GM19035 (cell line): Measurements from ENCODE around the gene TAF11L11.
"Not testable (repeated sequence)": the region's sequence is repeated elsewhere in the genome, so short reads cannot be mapped to it uniquely, and the experiment has no call there.

ENCODE experiments used
- ATAC-seq: cut with Tn5 transposase; IDR thresholded peaks from one replicate; pipeline ENCODE4 v1.9.1; 2021; ENCODE audit not compliant: unreplicated experiment

The TAF11L11 gene

DNA sequence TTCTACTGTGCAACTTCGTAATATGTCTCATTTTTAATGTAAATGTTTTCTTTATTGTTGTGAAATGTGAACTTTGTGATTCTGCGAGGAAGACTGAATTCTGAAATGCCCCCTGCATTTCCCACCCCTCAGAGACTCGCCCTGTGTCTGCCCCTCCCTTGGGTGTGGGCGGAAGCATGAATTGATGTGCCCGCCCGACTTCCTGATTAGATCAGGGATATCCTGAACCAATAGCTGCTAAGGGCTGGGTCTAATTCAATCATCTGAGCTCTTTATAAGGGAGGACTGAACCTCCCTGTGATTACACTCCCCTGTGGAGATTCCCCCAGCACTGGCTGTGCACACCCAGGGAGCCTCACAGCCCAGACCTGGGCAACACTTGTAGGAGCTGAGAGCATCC, at the start of gene TAF11L11:
Gene TAF11L11 (plus strand): TSS at position 304 of the 400 bp plus-strand sequence.
- ATAC-seq, result not testable (repeated sequence)

DNA sequence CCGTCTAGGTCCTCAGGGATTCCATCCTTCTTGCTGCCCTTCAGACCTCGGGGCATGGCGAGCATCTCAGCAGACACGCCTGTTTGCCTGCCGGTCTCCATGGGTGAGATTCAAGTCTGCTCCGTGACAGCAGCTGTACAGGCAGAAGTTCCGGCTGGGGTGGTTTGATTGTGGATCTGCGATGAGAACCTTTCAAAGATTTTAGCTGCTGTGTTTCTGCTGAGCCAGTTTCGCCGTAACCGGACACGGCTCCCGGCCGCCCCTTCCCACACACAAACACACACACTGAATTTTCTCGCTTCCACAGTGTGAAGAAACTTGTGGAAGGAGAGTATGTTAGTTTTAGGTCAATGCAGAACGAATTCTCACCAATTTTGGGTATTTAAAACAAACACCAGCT, 18.3 kb upstream of the TAF11L11 start, which contains the start of gene TAF11L7:
Gene TAF11L7 (minus strand): TSS at position 101 of the 400 bp plus-strand sequence.
- not testable (repeated sequence) for ATAC-seq

DNA sequence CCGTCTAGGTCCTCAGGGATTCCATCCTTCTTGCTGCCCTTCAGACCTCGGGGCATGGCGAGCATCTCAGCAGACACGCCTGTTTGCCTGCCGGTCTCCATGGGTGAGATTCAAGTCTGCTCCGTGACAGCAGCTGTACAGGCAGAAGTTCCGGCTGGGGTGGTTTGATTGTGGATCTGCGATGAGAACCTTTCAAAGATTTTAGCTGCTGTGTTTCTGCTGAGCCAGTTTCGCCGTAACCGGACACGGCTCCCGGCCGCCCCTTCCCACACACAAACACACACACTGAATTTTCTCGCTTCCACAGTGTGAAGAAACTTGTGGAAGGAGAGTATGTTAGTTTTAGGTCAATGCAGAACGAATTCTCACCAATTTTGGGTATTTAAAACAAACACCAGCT, 13.1 kb upstream of the TAF11L11 start, which contains the start of gene TAF11L8:
Gene TAF11L8 (minus strand): TSS at position 101 of the 400 bp plus-strand sequence.
- ATAC-seq, result not testable (repeated sequence)

DNA sequence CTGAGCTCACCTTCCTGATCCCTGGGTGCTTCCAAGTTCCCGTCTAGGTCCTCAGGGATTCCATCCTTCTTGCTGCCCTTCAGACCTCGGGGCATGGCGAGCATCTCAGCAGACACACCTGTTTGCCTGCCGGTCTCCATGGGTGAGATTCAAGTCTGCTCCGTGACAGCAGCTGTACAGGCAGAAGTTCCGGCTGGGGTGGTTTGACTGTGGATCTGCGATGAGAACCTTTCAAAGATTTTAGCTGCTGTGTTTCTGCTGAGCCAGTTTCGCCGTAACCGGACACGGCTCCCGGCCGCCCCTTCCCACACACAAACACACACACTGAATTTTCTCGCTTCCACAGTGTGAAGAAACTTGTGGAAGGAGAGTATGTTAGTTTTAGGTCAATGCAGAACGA, 9.7 kb upstream of the TAF11L11 start, which contains the start of gene TAF11L9:
Gene TAF11L9 (minus strand): TSS at position 140 of the 400 bp plus-strand sequence.
- not testable (repeated sequence) for ATAC-seq

DNA sequence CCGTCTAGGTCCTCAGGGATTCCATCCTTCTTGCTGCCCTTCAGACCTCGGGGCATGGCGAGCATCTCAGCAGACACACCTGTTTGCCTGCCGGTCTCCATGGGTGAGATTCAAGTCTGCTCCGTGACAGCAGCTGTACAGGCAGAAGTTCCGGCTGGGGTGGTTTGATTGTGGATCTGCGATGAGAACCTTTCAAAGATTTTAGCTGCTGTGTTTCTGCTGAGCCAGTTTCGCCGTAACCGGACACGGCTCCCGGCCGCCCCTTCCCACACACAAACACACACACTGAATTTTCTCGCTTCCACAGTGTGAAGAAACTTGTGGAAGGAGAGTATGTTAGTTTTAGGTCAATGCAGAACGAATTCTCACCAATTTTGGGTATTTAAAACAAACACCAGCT, 6.3 kb upstream of the TAF11L11 start, which contains the start of gene TAF11L10:
Gene TAF11L10 (minus strand): TSS at position 101 of the 400 bp plus-strand sequence.
- not testable (repeated sequence) for ATAC-seq

DNA sequence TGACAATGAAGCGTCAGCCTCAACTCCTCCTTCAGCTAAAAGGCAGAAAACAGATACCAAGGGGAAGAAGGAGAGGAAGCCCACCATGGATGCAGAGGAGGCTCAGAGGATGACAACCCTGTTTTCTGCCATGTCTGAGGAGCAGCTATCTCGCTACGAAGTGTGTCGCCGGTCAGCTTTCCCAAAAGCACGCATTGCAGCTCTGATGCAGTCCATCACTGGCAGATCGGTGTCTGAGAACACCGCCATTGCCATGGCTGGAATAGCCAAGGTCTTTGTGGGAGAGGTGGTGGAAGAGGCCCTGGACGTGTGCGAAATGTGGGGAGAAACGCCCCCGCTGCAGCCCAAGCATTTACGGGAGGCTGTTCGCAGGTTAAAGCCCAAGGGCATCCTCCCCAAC, 968 bp downstream of the TAF11L11 start:
- no peak for ATAC-seq

DNA sequence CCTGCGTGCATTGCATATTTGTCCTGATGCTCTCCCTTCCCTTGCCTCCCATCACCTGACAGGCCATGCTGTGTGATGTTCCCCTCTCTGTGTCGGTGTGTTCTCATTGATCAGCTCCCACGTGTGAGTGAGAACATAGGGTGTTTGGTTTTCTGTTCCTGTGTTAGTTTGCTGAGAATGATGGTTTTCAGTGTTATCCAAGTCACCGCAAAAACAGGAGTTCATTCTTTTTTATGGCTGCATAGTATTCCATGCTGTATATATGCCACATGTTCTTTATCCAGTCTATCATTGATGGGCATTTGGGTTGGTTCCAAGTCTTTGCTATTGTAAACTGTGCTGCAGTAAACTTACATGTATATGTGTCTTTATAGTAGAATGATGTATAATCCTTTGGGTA, 3.5 kb downstream of the TAF11L11 start:
- ATAC-seq, result not testable (repeated sequence)

DNA sequence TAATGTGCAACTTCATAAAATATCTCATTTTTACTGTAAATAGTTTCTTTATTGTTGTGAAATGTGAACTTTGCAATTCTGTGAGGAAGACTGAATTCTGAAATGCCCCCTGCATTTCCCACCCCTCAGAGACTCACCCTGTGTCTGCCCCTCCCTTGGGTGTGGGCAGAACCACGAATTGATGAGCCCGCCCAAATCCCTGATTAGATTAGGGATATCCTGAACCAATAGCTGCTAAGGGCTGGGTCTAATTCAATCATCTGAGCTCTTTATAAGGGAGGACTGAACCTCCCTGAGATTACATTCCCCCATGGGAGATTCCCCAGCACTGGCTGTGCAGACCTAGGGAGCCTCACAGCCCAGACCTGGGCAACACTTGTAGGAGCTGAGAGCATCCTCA, 6.1 kb downstream of the TAF11L11 start, which contains the start of gene TAF11L12:
Gene TAF11L12 (plus strand): TSS at position 301 of the 400 bp plus-strand sequence.
- not testable (repeated sequence) for ATAC-seq

DNA sequence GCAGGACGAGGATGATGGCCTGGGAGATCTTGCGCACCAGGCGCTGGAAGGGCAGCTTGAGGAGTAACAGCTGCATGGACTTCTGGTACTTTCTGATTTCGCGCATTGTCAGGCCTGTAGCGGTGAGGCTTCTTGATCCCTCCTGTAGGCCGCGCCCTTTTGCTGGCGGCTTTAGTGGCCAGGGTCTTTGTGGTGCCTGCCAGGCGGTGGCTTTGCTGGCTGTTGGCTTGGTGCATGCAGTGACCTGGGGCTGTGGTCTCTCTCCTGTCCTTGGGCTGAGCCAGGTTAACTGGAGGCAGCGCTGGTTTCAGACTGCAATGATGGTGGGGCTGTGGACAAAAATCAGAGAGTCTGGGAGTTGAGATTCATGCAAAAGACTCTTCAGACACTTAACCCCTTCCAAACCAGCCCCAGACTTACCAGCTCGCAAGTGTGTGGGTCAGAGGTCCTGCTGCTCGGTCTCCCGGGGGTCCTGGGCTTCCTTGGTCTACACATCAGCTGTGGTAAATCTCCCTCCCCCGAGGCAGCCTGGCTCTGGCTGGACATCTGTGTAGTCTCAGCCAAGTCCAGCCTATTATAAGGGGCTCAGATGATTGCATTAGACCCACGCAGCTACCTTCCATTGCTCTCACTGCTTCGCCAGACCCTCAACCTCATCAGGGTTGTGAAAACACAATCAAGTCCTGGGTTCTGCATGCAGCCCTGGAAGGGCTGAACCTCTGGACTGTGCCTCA, 11.1 kb downstream of the TAF11L11 start:
- no peak for ATAC-seq

DNA sequence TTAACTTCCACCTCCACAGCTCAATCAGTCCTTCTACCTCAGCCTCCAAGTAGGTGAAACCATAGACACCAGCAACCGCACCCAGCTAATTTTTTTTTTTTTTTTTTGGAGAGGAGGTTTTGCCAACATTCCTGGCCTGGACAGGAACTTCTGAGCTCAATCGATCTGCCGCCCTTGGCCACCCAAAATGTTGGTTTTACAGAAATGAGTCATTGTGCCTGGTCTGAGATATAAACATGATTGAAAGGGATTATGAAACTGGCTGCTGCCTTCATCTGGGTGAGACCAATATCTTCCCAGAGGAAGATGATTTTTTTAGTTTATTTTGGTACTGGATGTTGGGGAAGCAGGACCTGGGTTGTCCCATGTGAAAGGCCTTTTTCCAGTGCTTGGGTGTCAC, 15.4 kb downstream of the TAF11L11 start:
- no peak for ATAC-seq

DNA sequence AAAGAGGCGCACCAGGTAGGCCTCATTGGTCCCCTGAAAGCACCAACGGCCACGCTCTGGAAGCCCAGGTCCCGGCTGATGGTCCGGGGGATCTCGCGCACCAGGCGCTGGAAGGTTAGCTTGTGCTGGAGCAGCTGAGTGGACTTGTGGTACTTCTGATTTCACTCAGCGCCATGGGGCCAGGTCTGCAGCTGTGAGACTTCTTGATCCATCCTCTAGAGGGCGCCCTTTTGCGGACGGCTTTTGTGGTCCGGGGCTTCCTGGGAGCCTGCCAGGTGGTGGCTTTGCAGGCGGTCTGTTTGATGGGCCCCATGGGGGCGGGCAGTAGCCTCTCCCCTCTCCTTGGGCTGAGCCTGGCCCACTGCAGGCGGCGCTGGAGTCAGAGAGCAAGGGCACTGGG, 16.6 kb downstream of the TAF11L11 start:
- ATAC-seq, result no peak

DNA sequence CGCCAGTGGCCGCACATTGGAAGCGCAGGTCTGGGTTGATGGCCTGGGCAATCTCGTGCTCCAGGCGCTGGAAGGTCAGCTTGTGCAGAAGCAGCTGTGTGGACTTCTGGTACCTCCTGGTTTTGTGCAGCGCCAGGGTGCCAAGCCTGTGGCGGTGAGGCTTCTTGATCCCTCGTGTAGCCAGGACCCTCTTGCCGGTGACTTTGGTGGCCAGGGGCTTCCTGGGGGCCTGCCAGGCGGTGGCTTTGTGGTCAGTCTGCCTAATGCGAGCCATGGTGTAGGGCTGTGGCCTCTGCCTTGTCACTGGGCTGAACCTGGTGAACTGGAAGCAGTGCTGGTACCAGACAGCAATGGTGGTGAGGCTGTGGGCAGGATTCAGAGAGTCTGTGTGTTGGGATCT, 21.7 kb downstream of the TAF11L11 start:
- no peak for ATAC-seq

DNA sequence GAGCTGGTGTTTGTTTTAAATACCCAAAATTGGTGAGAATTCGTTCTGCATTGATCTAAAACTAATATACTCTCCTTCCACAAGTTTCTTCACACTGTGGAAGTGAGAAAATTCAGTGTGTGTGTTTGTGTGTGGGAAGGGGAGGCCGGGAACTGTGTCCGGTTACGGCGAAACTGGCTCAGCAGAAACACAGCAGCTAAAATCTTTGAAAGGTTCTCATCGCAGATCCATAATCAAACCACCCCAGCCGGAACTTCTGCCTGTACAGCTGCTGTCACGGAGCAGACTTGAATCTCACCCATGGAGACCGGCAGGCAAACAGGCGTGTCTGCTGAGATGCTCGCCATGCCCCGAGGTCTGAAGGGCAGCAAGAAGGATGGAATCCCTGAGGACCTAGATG, 27.8 kb downstream of the TAF11L11 start, which contains the start of gene TAF11L13:
Gene TAF11L13 (plus strand): TSS at position 301 of the 400 bp plus-strand sequence.
- not testable (repeated sequence) for ATAC-seq

DNA sequence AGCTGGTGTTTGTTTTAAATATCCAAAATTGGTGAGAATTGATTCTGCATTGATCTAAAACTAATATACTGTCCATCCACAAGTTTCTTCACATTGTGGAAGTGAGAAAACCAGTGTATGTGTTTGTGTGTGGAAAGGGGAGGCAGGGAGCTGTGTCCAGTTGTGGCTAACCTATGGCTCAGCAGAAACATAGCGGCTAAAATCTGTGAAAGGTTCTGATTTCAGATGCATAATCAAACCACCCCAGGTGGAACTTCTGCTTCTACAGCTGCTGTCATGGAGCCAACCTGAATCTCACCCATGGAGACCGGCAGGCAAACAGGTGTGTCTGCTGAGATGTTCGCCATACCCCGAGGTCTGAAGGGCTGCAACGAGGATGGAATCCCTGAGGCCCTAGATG, 30.2 kb downstream of the TAF11L11 start, which contains the start of gene TAF11L14:
Gene TAF11L14 (plus strand): TSS at position 301 of the 400 bp plus-strand sequence.
- ATAC-seq, result no peak

DNA sequence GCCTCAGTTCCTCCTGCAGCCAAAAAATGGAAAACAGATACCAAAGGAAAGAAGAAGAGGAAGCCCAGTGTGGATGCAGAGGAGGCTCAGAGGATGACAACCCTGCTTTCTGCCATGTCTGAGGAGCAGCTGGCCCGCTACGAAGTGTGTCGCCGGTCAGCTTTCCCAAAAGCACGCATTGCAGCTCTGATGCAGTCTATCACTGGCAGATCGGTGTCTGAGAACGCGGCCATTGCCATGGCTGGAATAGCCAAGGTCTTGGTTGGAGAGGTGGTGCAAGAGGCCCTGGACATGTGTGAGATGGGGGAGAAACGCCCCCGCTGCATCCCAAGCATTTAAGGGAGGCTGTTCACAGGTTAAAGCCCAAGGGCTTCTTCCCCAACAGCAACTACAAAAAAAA, 45.2 kb downstream of the TAF11L11 start:
- ATAC-seq, result not testable (repeated sequence)

DNA sequence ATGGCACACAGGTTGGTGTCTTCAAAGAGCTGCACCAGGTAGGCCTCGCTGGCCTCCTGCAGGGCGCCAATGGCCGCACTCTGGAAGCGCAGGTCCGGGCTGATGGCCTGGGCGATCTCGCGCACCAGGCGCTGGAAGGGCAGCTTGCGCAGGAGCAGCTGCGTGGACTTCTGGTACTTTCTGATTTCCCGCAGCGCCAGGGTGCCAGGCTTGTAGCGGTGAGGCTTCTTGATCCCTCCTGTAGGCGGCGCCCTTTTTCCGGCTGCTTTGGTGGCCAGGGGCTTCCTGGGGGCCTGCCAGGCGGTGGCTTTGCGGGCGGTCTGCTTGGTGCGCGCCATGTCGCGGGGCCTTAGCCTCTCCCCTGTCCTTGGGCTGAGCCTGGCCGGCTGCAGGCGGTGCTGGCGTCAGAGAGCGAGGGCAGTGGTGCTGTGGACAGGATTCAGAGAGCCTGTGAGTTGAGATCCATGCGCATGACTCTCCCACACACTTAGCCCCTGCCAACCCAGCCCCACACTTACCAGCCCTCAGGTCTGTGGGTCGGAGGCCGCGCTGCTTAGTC, 51.3 kb downstream of the TAF11L11 start:
- not testable (repeated sequence) for ATAC-seq
